Lower leg skin (tissue), 4 donors: ENCODE data around the gene CFAP58. TPM values are rescaled to one million over a fixed set of nuclear protein-coding genes. Genes with fewer than 3 reads are reported as not detected.

ENCODE experiments used
- DNase-seq, 2 donors: peaks; one replicate each; pipeline ENCODE4 v3.0.0-alpha.2; 2019; ENCODE audit warnings: low spot score in 2 of 2
- H3K4me3 ChIP-seq: fragments of 200-600 bp; sonication (generic); 2 replicates; pipeline ENCODE4 v1.5.1; 2017; ENCODE audit warnings: mild to moderate bottlenecking, low read depth; ENCODE audit not compliant: poor library complexity, severe bottlenecking
- POLR2A ChIP-seq, 2 donors: fragments of 450-650 bp; IDR thresholded peaks; one replicate each; pipeline ENCODE4 v1.6.1; 2016 to 2017; ENCODE audit warnings: antibody characterized with exemption in 2 of 2, mild to moderate bottlenecking in 1 of 2, moderate library complexity in 1 of 2
- WGBS, 2 donors: methylation state at CpG; one replicate each; pipeline ENCODE4 v1.1.5; 2018; 5-methylcytosine and 5-hydroxymethylcytosine counted together
- intact Hi-C: fragments of 100-400 bp; cut with DNase I; formaldehyde crosslinking; loops from one replicate; pipeline ENCODE4 v1.15.0; 2023; ENCODE audit warnings: low total_unique reads
- total RNA-seq, 4 donors: library from RNA; depleted of rRNA; stranded (reverse); fragments of >200 nt; gene quantifications; one replicate each; pipeline ENCODE4 v1.1.0, GENCODE V29; 2016
- TF ChIP-seq, protein P1 (sequence below), 3 donors: fragments of 450-650 bp; IDR thresholded peaks; one replicate each; pipeline ENCODE4 v1.5.1; 2016; ENCODE audit warnings: antibody characterized with exemption in 3 of 3, mild to moderate bottlenecking in 3 of 3, moderate library complexity in 2 of 3

CFAP58 gene
- total RNA-seq, 4 donors from 2014 or later = 0.42 to 0.55 (median 0.44) TPM; not detected in 1

- 54 to 59% methylated on average over 8 of the region's 8 CpGs for WGBS, 2 donors
- DNase-seq = no peak
- H3K4me3 ChIP-seq = no peak overlapping the region
- intact Hi-C loops = no loop called here
- TF ChIP-seq, protein P1, sequence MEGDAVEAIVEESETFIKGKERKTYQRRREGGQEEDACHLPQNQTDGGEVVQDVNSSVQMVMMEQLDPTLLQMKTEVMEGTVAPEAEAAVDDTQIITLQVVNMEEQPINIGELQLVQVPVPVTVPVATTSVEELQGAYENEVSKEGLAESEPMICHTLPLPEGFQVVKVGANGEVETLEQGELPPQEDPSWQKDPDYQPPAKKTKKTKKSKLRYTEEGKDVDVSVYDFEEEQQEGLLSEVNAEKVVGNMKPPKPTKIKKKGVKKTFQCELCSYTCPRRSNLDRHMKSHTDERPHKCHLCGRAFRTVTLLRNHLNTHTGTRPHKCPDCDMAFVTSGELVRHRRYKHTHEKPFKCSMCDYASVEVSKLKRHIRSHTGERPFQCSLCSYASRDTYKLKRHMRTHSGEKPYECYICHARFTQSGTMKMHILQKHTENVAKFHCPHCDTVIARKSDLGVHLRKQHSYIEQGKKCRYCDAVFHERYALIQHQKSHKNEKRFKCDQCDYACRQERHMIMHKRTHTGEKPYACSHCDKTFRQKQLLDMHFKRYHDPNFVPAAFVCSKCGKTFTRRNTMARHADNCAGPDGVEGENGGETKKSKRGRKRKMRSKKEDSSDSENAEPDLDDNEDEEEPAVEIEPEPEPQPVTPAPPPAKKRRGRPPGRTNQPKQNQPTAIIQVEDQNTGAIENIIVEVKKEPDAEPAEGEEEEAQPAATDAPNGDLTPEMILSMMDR (IDR thresholded peaks at IDR 0.05) = no peak
- TF ChIP-seq POLR2A (IDR thresholded peaks at IDR 0.05) = no peak
Observed at GRCh38 chr10:104367904-104368303, 14.3 kb downstream of the CFAP58 start.

GRCh38 chr10:104368381-104368780 lies 14.7 kb downstream of the CFAP58 start:
- no peak for DNase-seq
- WGBS, 2 donors = 57 to 58% methylated on average over 2 of the region's 2 CpGs
- TF ChIP-seq POLR2A (IDR thresholded peaks at IDR 0.05) = no peak
- H3K4me3 ChIP-seq = no peak overlapping the region
- intact Hi-C loops = no loop called here

DNA sequence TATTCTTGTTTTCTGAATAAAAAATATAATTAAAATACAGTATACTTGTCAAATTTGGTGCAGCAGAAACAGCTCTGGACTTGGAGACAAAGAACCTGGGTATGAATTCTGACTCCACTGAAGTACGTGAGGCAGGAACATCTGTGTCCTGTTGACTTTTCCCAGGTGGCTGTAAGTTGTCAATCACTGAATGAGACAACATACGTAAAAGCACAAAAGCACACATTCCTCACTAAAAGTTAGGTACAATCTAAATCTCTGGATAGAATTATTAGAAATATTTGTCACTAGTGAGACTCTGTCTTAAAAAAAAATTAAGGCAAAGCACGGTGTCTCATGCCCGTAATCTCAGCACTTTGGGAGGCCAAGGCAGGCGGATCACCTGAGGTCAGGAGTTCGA lies 18.1 kb downstream of the CFAP58 start:
- no peak overlapping the region for H3K4me3 ChIP-seq
- intact Hi-C loops = no loop called here
- WGBS, 2 donors = 90 to 93% methylated on average over 6 of the region's 6 CpGs
- no peak for TF ChIP-seq POLR2A (IDR thresholded peaks at IDR 0.05)
- TF ChIP-seq, protein P1 (IDR thresholded peaks at IDR 0.05) = no peak
- DNase-seq = no peak

- no peak for DNase-seq
- TF ChIP-seq, protein P1 (IDR thresholded peaks at IDR 0.05) = no peak
- no peak for TF ChIP-seq POLR2A (IDR thresholded peaks at IDR 0.05)
- no peak overlapping the region for H3K4me3 ChIP-seq
- intact Hi-C loops = no loop called here
- 49 to 61% methylated on average over 1 of the region's 1 CpG for WGBS, 2 donors
Observed at GRCh38 chr10:104374591-104374990, 21.0 kb downstream of the CFAP58 start.

GRCh38 chr10:104376784-104377300 lies 23.2 kb downstream of the CFAP58 start:
- WGBS, 2 donors = 51 to 55% methylated on average over 4 of the region's 4 CpGs
- TF ChIP-seq POLR2A (IDR thresholded peaks at IDR 0.05) = no peak
- TF ChIP-seq, protein P1 (IDR thresholded peaks at IDR 0.05) = no peak
- no peak overlapping the region for H3K4me3 ChIP-seq
- DNase-seq = no peak
- intact Hi-C loops = no loop called here

DNA sequence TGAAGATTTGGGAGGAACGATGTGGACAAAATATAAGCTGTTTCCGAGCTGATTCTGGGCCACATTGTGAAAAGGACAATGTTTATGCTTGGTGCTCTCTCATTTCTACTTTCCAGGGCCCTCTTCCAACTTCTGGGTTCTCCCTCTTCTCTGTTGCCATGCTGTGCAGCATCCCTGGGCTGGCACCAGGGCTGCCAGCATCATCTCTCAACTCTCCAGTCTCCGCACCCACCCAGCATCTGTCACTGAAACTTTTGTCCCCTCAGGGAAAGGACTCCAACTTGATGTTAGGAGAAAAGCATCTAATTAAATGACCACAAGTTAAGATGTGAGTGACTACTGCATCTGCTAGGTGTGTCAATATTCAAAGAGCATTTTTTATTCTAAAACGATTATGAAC lies 26.7 kb downstream of the CFAP58 start:
- no peak overlapping the region for H3K4me3 ChIP-seq
- WGBS, 2 donors = 78 to 88% methylated on average over 4 of the region's 4 CpGs
- intact Hi-C loops = no loop called here
- no peak for DNase-seq
- TF ChIP-seq POLR2A (IDR thresholded peaks at IDR 0.05) = no peak
- TF ChIP-seq, protein P1 (IDR thresholded peaks at IDR 0.05) = no peak
